Activated B cell treated with CpG ODN at 0.5 μM for 24 hours (primary cell): ENCODE results near the gene UFSP1. TPM values are rescaled to one million over a fixed set of nuclear protein-coding genes. Genes with fewer than 3 reads are reported as not detected.

Experiments used
- ATAC-seq: fragments of 200-7000 bp; cut with Tn5 transposase; one replicate; pipeline ENCODE4 v1.10.0; 2021; ENCODE audit warnings: low read depth, mild to moderate bottlenecking, moderate library complexity
- CTCF ChIA-PET: fragments of 350-600 bp; sonication (Branson Sonifier 250); formaldehyde crosslinking; loops from one replicate; lab custom pipeline; 2021; ENCODE audit warnings: antibody characterized with exemption; lab: Charles Lee
- POLR2A ChIA-PET: fragments of 350-600 bp; sonication (Branson Sonifier 250); formaldehyde crosslinking; loops from one replicate; lab custom pipeline; 2021; ENCODE audit warnings: antibody characterized with exemption; lab: Charles Lee
- DNase-seq: peaks from one replicate; pipeline ENCODE4 v3.0.0; 2022
- H3K27ac Mint-ChIP-seq: one replicate; pipeline ENCODE4 v1.8.0; 2020; ENCODE audit warnings: mixed read lengths
- H3K27me3 Mint-ChIP-seq: one replicate; pipeline ENCODE4 v1.8.0; 2021; ENCODE audit warnings: mixed read lengths
- H3K36me3 Mint-ChIP-seq: one replicate; pipeline ENCODE4 v1.8.0; 2021; ENCODE audit warnings: low read depth, mixed read lengths
- H3K4me1 Mint-ChIP-seq: one replicate; pipeline ENCODE4 v1.8.0; 2021; ENCODE audit warnings: mixed read lengths
- H3K4me3 Mint-ChIP-seq: one replicate; pipeline ENCODE4 v1.8.0; 2020; ENCODE audit warnings: mild to moderate bottlenecking, mixed read lengths
- H3K9me3 Mint-ChIP-seq: one replicate; pipeline ENCODE4 v1.8.0; 2020; ENCODE audit warnings: mixed read lengths
- CTCF ChIP-seq: fragments of 200-600 bp; IDR thresholded peaks from one replicate; pipeline ENCODE4 v1.8.0; 2022; ENCODE audit warnings: antibody characterized with exemption, mild to moderate bottlenecking
- intact Hi-C: fragments of 100-400 bp; cut with micrococcal nuclease; formaldehyde crosslinking; loops from one replicate; pipeline ENCODE4 v1.15.1; 2024
- total RNA-seq: library from RNA; stranded (reverse); gene quantifications from 2 replicates; pipeline ENCODE4 v1.2.3, GENCODE V29; 2022

UFSP1 gene
- total RNA-seq, 1 donor from 2014 or later = 3.4 TPM

DNA sequence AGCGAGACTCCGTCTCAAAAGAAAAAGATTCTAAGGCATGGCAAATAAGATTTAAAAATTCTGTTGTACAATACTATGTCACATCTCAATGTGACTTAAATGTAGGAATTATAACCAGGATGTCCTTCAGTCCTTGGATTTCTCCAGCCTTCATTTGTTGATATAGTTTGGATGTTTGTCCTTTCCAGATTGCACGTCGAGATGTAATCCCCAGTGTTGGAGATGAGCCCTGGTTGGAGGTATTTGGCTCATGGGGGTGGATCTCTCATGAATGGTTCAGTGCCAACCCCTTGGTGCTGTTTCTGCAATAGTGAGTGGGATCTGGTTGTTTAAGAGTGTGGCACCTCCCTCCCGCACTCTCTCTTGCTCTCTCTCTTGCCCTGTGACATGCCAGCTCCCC is 19.0 kb upstream of the UFSP1 start:
- H3K27ac Mint-ChIP-seq = no peak overlapping the region
- H3K4me1 Mint-ChIP-seq = peaks cover 5% of the 10 kb centered on the region
- no peak for ATAC-seq
- intact Hi-C loops = no loop called here
- ChIA-PET POLR2A (no interaction called here), CTCF (no interaction called here)
- no peak for DNase-seq
- peaks cover 2% of the 10 kb centered on the region for H3K27me3 Mint-ChIP-seq
- H3K9me3 Mint-ChIP-seq = no peaks in the 10 kb centered on the region
- H3K4me3 Mint-ChIP-seq = no peak overlapping the region
- TF ChIP-seq CTCF = no peak
- H3K36me3 Mint-ChIP-seq = no peaks in the 10 kb centered on the region

DNA sequence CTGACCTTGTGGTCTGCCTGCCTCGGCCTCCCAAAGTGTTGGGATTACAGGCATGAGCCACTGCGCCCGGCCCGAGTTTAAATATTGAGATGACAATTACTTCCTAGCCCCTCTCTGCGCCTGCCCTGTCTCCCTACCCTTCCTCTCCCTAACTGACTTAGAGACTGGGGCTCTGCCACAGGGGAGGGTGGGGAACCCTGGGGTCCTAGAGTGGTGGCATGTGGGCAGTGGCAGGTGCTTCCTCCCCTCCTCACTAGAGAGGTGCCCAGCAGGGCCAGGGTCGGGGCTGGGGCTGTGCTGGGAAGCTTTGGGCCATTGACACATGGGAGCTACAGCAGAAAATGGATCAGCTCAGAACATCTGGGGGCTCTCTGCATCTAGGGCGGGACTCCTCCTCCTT is 13.1 kb upstream of the UFSP1 start:
- no peaks in the 10 kb centered on the region for H3K4me1 Mint-ChIP-seq
- H3K36me3 Mint-ChIP-seq = no peaks in the 10 kb centered on the region
- DNase-seq = no peak
- no peak for TF ChIP-seq CTCF
- intact Hi-C loops = no loop called here
- no peak overlapping the region for H3K4me3 Mint-ChIP-seq
- CTCF ChIA-PET = no interaction called here
- peaks cover 13% of the 10 kb centered on the region for H3K27me3 Mint-ChIP-seq
- no peaks in the 10 kb centered on the region for H3K9me3 Mint-ChIP-seq
- H3K27ac Mint-ChIP-seq = no peak overlapping the region
- POLR2A ChIA-PET = interaction anchor here (0.7 kb wide), 1 partner anchor 495 kb away, joined by 7 read pairs; no protein-coding TSS in a partner anchor
- ATAC-seq = no peak

DNA sequence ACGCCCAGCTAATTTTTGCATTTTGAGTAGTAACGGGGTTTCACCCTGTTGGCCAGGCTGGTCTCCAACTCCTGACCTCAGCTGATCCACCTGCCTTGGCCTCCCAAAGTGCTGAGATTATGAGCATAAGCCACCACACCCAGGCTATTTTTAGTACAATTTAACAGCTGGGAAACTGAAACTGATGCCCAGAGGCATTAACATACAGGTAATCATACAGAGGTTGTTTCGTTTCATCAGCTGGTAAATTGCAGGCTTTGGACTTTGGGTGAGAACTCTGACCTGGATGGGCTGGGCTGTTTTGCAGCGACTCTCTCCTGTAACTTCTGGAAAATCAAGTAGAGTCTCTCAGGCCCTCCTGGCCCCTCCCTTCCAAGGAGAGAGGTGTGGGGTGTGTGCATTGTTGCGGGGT is 12.4 kb upstream of the UFSP1 start:
- Mint-ChIP-seq H3K9me3 (no peaks in the 10 kb centered on the region), H3K27ac (no peak overlapping the region), H3K4me1 (peaks cover 2% of the 10 kb centered on the region), H3K27me3 (peaks cover 16% of the 10 kb centered on the region), H3K36me3 (no peaks in the 10 kb centered on the region), H3K4me3 (no peak overlapping the region)
- ChIA-PET CTCF (no interaction called here), POLR2A (interaction anchor here (0.7 kb wide), 1 partner anchor 494 kb away, joined by 7 read pairs; no protein-coding TSS in a partner anchor)
- intact Hi-C loops = no loop called here
- no peak for ATAC-seq
- no peak for TF ChIP-seq CTCF
- DNase-seq = no peak

- H3K4me1 Mint-ChIP-seq = peaks cover 7% of the 10 kb centered on the region
- CTCF ChIA-PET = interaction anchor here (1.3 kb wide), 1 partner anchor 158 kb away, joined by 4 read pairs; no protein-coding TSS in a partner anchor
- H3K9me3 Mint-ChIP-seq = no peaks in the 10 kb centered on the region
- DNase-seq (no peak), ATAC-seq (no peak)
- no peak for TF ChIP-seq CTCF
- no peaks in the 10 kb centered on the region for H3K36me3 Mint-ChIP-seq
- intact Hi-C loops = no loop called here
- no peak overlapping the region for H3K27ac Mint-ChIP-seq
- POLR2A ChIA-PET = interaction anchor here (0.6 to 1.3 kb wide), 2 partner anchors 26 to 36 kb away, joined by 3 read pairs; partner anchors contain the start of gene SRRT
- H3K27me3 Mint-ChIP-seq = peaks cover 21% of the 10 kb centered on the region
- no peak overlapping the region for H3K4me3 Mint-ChIP-seq
Measured at GRCh38 chr7:100900978-100901377, 11.5 kb upstream of the UFSP1 start.

DNA sequence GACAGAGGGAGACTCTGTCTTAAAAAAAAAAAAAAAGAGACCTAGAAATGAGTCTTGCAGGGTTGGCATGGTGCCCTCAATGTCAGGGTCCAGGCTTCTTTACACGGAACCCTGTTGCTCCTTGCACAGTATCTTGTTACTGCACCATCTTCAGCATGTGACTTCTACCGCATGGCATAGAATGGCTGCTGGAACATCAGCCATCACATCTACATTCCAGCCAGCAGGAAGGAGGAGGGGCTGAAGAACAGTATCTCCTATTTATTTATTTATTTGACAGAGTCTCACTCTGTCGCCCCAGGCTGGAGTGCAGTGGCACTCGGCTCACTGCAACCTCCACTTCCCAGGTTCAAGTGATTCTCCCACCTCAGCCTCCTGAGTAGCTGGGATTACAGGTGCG is 9.9 kb upstream of the UFSP1 start:
- no peak for ATAC-seq
- intact Hi-C loops = no loop called here
- no peak overlapping the region for H3K27ac Mint-ChIP-seq
- H3K36me3 Mint-ChIP-seq = no peaks in the 10 kb centered on the region
- TF ChIP-seq CTCF = no peak
- POLR2A ChIA-PET = no interaction called here
- no peak overlapping the region for H3K4me3 Mint-ChIP-seq
- no peaks in the 10 kb centered on the region for H3K9me3 Mint-ChIP-seq
- peaks cover 9% of the 10 kb centered on the region for H3K4me1 Mint-ChIP-seq
- CTCF ChIA-PET = interaction anchor here (2.8 kb wide), 1 partner anchor 159 kb away, joined by 24 read pairs; no protein-coding TSS in a partner anchor
- DNase-seq = no peak
- peaks cover 23% of the 10 kb centered on the region for H3K27me3 Mint-ChIP-seq
